ENCODE results near the gene SEMA3D. TPM values are rescaled to one million over a fixed set of nuclear protein-coding genes. Genes with fewer than 3 reads are reported as not detected.

The SEMA3D gene
- total RNA-seq, 1 donor from 2014 or later: 25.1 TPM

DNA sequence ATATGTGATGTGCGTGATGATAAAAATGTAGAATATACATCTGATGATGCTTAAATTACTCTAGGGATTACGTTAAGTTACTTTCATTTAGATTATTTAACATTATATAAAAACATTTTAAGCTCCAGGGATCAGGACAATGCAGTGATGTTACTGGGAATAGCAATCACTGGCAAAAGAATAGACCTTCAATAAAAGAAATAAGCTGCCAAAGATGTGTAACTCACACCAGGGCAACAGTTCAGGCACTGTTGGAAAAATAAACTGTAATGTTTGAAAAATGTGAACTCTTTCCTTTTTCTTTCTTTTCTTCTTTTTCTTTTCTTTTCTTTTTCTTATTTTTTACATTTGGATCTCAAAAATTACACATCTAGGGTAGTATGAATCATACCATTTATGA lies 131.7 kb downstream of the SEMA3D start:
- no peak overlapping the region for H3K27ac ChIP-seq (ENCODE audit: low read depth, low read length)
- H3K9ac ChIP-seq (ENCODE audit: low read depth in 1 of 3, low read length in 3 of 3): no peak overlapping the region
- H3K4me1 ChIP-seq (ENCODE audit: control insufficient read depth in 3 of 3, insufficient read depth in 3 of 3, low read length in 3 of 3): no peaks in the 10 kb centered on the region
- H3K36me3 ChIP-seq (ENCODE audit: control insufficient read depth in 3 of 3, insufficient read depth in 3 of 3, low read length in 3 of 3): no peaks in the 10 kb centered on the region
- H3K4me3 ChIP-seq (ENCODE audit: low read length in 3 of 3): no peak overlapping the region
- H3K27me3 ChIP-seq (ENCODE audit: control insufficient read depth in 3 of 3, insufficient read depth in 3 of 3, low read length in 3 of 3): no peaks in the 10 kb centered on the region
- H3K9me3 ChIP-seq (ENCODE audit: control insufficient read depth in 3 of 3, low read length in 3 of 3): no peaks in the 10 kb centered on the region

DNA sequence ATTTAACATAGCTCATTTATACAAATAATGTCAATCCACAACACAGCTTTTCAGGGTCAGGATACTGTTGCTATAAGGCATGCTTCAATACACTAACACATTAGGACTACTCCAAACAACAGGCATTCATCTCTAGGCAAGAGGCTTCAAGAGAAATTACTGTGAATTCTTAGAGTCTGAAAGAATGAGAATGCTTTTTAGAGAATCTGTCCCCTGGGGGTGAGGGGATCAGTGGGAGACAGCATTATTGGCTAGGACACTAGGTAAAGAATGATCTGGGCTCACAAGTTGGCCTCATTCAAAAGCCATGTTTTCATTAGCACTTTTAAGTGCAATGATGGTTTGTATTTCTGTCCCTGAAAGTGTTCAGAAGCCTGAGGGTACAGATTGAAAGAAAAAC lies 132.6 kb downstream of the SEMA3D start:
- no peaks in the 10 kb centered on the region for H3K36me3 ChIP-seq (ENCODE audit: control insufficient read depth in 3 of 3, insufficient read depth in 3 of 3, low read length in 3 of 3)
- no peaks in the 10 kb centered on the region for H3K9me3 ChIP-seq (ENCODE audit: control insufficient read depth in 3 of 3, low read length in 3 of 3)
- no peak overlapping the region for H3K4me3 ChIP-seq (ENCODE audit: low read length in 3 of 3)
- H3K27me3 ChIP-seq (ENCODE audit: control insufficient read depth in 3 of 3, insufficient read depth in 3 of 3, low read length in 3 of 3): no peaks in the 10 kb centered on the region
- no peak overlapping the region for H3K9ac ChIP-seq (ENCODE audit: low read depth in 1 of 3, low read length in 3 of 3)
- H3K4me1 ChIP-seq (ENCODE audit: control insufficient read depth in 3 of 3, insufficient read depth in 3 of 3, low read length in 3 of 3): no peaks in the 10 kb centered on the region
- no peak overlapping the region for H3K27ac ChIP-seq (ENCODE audit: low read depth, low read length)

GRCh38 chr7:85052894-85053293 lies 134.0 kb downstream of the SEMA3D start:
- Histone ChIP-seq H3K9me3 (ENCODE audit: control insufficient read depth in 3 of 3, low read length in 3 of 3) (no peaks in the 10 kb centered on the region), H3K27me3 (ENCODE audit: control insufficient read depth in 3 of 3, insufficient read depth in 3 of 3, low read length in 3 of 3) (no peaks in the 10 kb centered on the region), H3K27ac (ENCODE audit: low read depth, low read length) (no peak overlapping the region), H3K36me3 (ENCODE audit: control insufficient read depth in 3 of 3, insufficient read depth in 3 of 3, low read length in 3 of 3) (no peaks in the 10 kb centered on the region), H3K9ac (ENCODE audit: low read depth in 1 of 3, low read length in 3 of 3) (no peak overlapping the region), H3K4me3 (ENCODE audit: low read length in 3 of 3) (no peak overlapping the region), H3K4me1 (ENCODE audit: control insufficient read depth in 3 of 3, insufficient read depth in 3 of 3, low read length in 3 of 3) (no peaks in the 10 kb centered on the region)

DNA sequence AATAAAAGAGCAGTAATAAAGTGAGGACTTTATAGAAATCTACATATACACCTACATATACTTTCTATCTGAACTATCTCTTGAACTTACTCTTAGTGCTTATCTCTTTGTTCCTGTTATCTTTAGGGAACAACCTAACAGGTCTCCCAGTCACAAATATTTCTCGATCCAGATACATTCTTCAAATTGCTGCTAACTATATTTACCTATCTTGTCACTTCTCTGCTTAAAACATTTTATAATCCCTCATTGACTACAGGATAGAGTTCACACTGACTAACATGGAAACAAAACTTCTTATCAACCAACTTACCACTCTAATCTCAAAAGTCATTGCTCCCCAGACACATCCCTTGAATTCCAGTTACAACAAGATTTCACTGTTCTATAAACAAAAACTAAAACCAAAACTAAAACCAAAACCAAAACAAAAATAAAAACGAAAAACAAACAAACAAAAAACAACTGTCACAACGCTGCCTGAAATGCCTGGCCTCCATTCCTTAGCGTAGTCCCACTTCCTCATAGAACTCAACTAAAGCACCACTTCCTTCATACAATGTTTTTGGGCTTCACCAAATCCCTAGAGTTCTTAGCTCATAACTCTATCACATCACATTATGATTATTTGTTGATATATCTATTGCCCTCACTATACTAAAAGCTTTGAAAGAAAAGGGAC lies 134.7 kb downstream of the SEMA3D start:
- H3K27me3 ChIP-seq (ENCODE audit: control insufficient read depth in 3 of 3, insufficient read depth in 3 of 3, low read length in 3 of 3): no peaks in the 10 kb centered on the region
- no peaks in the 10 kb centered on the region for H3K9me3 ChIP-seq (ENCODE audit: control insufficient read depth in 3 of 3, low read length in 3 of 3)
- H3K36me3 ChIP-seq (ENCODE audit: control insufficient read depth in 3 of 3, insufficient read depth in 3 of 3, low read length in 3 of 3): no peaks in the 10 kb centered on the region
- H3K27ac ChIP-seq (ENCODE audit: low read depth, low read length): no peak overlapping the region
- no peaks in the 10 kb centered on the region for H3K4me1 ChIP-seq (ENCODE audit: control insufficient read depth in 3 of 3, insufficient read depth in 3 of 3, low read length in 3 of 3)
- no peak overlapping the region for H3K9ac ChIP-seq (ENCODE audit: low read depth in 1 of 3, low read length in 3 of 3)
- H3K4me3 ChIP-seq (ENCODE audit: low read length in 3 of 3): no peak overlapping the region

DNA sequence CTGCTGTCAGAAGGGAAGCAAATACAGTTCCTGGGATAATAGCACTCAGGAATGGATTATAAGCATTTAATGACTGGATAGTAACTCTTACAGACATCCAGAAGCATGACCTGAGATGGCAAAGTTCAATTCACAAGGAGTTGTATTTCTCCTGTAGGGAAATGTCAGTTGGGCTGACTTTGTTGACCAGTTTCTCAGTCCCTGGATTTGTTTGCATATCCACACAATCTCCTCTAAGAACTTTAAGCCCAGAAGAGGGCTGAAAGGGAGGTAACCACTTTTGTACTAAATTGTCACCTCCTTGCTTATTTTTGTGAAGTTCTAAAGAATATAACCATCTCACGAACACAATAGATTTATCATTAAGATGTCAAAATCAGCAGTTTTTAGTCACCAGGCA lies 140.3 kb downstream of the SEMA3D start:
- H3K27me3 ChIP-seq (ENCODE audit: control insufficient read depth in 3 of 3, insufficient read depth in 3 of 3, low read length in 3 of 3): no peaks in the 10 kb centered on the region
- H3K9me3 ChIP-seq (ENCODE audit: control insufficient read depth in 3 of 3, low read length in 3 of 3): no peaks in the 10 kb centered on the region
- no peak overlapping the region for H3K9ac ChIP-seq (ENCODE audit: low read depth in 1 of 3, low read length in 3 of 3)
- H3K36me3 ChIP-seq (ENCODE audit: control insufficient read depth in 3 of 3, insufficient read depth in 3 of 3, low read length in 3 of 3): no peaks in the 10 kb centered on the region
- no peaks in the 10 kb centered on the region for H3K4me1 ChIP-seq (ENCODE audit: control insufficient read depth in 3 of 3, insufficient read depth in 3 of 3, low read length in 3 of 3)
- H3K27ac ChIP-seq (ENCODE audit: low read depth, low read length): no peak overlapping the region
- H3K4me3 ChIP-seq (ENCODE audit: low read length in 3 of 3): no peak overlapping the region

GRCh38 chr7:85041605-85042216 lies 145.1 kb downstream of the SEMA3D start:
- H3K9ac ChIP-seq (ENCODE audit: low read depth in 1 of 3, low read length in 3 of 3): no peak overlapping the region
- no peaks in the 10 kb centered on the region for H3K4me1 ChIP-seq (ENCODE audit: control insufficient read depth in 3 of 3, insufficient read depth in 3 of 3, low read length in 3 of 3)
- no peak overlapping the region for H3K27ac ChIP-seq (ENCODE audit: low read depth, low read length)
- no peaks in the 10 kb centered on the region for H3K27me3 ChIP-seq (ENCODE audit: control insufficient read depth in 3 of 3, insufficient read depth in 3 of 3, low read length in 3 of 3)
- H3K4me3 ChIP-seq (ENCODE audit: low read length in 3 of 3): no peak overlapping the region
- no peaks in the 10 kb centered on the region for H3K9me3 ChIP-seq (ENCODE audit: control insufficient read depth in 3 of 3, low read length in 3 of 3)
- no peaks in the 10 kb centered on the region for H3K36me3 ChIP-seq (ENCODE audit: control insufficient read depth in 3 of 3, insufficient read depth in 3 of 3, low read length in 3 of 3)

DNA sequence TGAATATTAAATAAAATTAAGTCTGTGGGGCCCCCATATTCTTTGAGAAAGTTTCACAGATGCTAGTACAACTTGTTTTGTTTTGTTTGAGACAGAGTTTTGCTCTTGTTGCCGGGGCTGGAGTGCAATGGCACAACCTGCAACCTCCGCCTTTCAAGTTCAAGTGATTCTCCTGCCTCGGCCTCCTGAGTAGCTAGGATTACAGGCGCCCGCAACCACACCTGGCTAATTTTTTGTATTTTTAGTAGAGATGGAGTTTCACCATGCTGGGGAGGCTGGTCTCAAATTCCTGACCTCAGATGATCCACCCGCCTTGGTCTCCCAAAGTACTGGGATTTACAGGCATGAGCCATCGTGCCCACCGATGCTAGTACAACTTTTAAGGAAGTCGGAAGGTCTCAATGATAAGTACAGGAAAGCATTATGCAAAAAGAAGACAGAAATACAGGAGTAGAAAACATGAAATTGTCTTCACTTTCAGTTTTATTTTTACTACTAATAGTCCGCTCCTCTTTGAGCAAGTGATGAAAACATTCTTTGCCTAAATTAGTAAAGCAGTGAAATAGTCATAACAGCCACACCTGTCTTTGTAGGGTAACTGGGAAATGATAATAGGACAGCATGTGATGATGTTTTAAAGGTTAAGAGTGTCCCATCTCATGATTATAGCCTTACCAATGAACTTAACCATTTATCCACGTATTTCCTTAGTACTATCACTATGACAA lies 147.5 kb downstream of the SEMA3D start:
- Histone ChIP-seq H3K4me3 (ENCODE audit: low read length in 3 of 3) (no peak overlapping the region), H3K36me3 (ENCODE audit: control insufficient read depth in 3 of 3, insufficient read depth in 3 of 3, low read length in 3 of 3) (no peaks in the 10 kb centered on the region), H3K9ac (ENCODE audit: low read depth in 1 of 3, low read length in 3 of 3) (no peak overlapping the region), H3K27me3 (ENCODE audit: control insufficient read depth in 3 of 3, insufficient read depth in 3 of 3, low read length in 3 of 3) (no peaks in the 10 kb centered on the region), H3K27ac (ENCODE audit: low read depth, low read length) (no peak overlapping the region), H3K9me3 (ENCODE audit: control insufficient read depth in 3 of 3, low read length in 3 of 3) (no peaks in the 10 kb centered on the region), H3K4me1 (ENCODE audit: control insufficient read depth in 3 of 3, insufficient read depth in 3 of 3, low read length in 3 of 3) (no peaks in the 10 kb centered on the region)

DNA sequence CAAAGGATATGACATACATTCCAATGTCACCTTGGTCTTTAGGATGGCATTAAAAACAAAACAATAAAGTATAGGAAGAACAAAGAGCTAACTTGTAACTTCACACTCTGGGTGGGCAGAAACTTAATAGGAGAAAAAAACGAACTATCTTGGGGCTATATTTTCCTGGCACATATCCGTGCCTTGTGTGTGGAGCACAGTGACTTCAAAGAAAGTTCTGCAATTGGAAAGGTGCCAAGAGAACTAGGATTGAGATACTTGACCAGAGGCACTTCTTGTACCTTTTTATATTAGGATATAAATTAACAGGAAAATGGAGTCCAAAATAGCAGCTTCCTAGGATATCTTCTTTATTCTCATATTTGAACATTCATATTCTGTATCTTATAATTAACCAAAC lies 148.4 kb downstream of the SEMA3D start:
- H3K27me3 ChIP-seq (ENCODE audit: control insufficient read depth in 3 of 3, insufficient read depth in 3 of 3, low read length in 3 of 3): no peaks in the 10 kb centered on the region
- no peak overlapping the region for H3K4me3 ChIP-seq (ENCODE audit: low read length in 3 of 3)
- no peaks in the 10 kb centered on the region for H3K4me1 ChIP-seq (ENCODE audit: control insufficient read depth in 3 of 3, insufficient read depth in 3 of 3, low read length in 3 of 3)
- H3K9me3 ChIP-seq (ENCODE audit: control insufficient read depth in 3 of 3, low read length in 3 of 3): no peaks in the 10 kb centered on the region
- no peak overlapping the region for H3K9ac ChIP-seq (ENCODE audit: low read depth in 1 of 3, low read length in 3 of 3)
- no peaks in the 10 kb centered on the region for H3K36me3 ChIP-seq (ENCODE audit: control insufficient read depth in 3 of 3, insufficient read depth in 3 of 3, low read length in 3 of 3)
- H3K27ac ChIP-seq (ENCODE audit: low read depth, low read length): no peak overlapping the region

DNA sequence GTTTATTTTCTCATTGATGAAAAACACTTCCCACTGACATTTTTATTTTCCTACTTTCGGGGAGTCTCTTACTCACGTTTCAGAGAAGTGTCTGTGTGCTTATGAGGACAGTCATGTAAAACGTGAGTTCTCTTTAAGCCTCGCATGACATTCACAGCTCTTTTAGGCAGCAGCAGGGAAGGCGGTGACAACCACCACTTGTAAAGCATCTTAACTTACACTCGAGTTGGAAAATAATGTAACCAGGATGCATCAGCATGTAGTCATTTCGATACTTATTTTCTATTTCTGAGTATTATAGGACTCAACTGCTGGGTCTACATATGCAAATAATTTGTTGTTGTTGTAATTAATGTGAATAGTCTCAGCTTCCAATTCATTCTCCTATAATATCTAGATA lies 153.6 kb downstream of the SEMA3D start:
- no peak overlapping the region for H3K27ac ChIP-seq (ENCODE audit: low read depth, low read length)
- no peaks in the 10 kb centered on the region for H3K36me3 ChIP-seq (ENCODE audit: control insufficient read depth in 3 of 3, insufficient read depth in 3 of 3, low read length in 3 of 3)
- H3K4me1 ChIP-seq (ENCODE audit: control insufficient read depth in 3 of 3, insufficient read depth in 3 of 3, low read length in 3 of 3): no peaks in the 10 kb centered on the region
- H3K4me3 ChIP-seq (ENCODE audit: low read length in 3 of 3): no peak overlapping the region
- no peaks in the 10 kb centered on the region for H3K27me3 ChIP-seq (ENCODE audit: control insufficient read depth in 3 of 3, insufficient read depth in 3 of 3, low read length in 3 of 3)
- no peaks in the 10 kb centered on the region for H3K9me3 ChIP-seq (ENCODE audit: control insufficient read depth in 3 of 3, low read length in 3 of 3)
- H3K9ac ChIP-seq (ENCODE audit: low read depth in 1 of 3, low read length in 3 of 3): no peak overlapping the region

DNA sequence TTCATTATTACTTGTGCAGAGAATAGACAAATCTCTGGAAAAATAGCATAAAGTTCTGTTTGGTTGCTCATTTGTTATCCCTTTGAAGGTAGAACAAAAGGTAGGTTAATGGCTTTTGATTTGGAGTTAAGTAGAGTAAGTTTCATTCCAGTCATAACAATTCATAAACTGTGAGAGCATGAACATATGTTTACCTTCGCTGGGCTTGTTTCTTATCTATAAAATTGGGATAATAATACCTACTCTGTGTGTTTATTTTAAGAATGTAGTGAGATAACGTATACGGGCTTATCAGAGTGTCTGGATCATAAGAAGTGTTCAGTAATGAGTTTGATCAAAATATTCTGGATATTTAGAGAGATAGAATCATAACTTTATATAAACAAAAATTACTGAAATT lies 155.4 kb downstream of the SEMA3D start:
- H3K9ac ChIP-seq (ENCODE audit: low read depth in 1 of 3, low read length in 3 of 3): no peak overlapping the region
- no peak overlapping the region for H3K27ac ChIP-seq (ENCODE audit: low read depth, low read length)
- H3K9me3 ChIP-seq (ENCODE audit: control insufficient read depth in 3 of 3, low read length in 3 of 3): no peaks in the 10 kb centered on the region
- no peaks in the 10 kb centered on the region for H3K27me3 ChIP-seq (ENCODE audit: control insufficient read depth in 3 of 3, insufficient read depth in 3 of 3, low read length in 3 of 3)
- H3K4me1 ChIP-seq (ENCODE audit: control insufficient read depth in 3 of 3, insufficient read depth in 3 of 3, low read length in 3 of 3): no peaks in the 10 kb centered on the region
- H3K4me3 ChIP-seq (ENCODE audit: low read length in 3 of 3): no peak overlapping the region
- H3K36me3 ChIP-seq (ENCODE audit: control insufficient read depth in 3 of 3, insufficient read depth in 3 of 3, low read length in 3 of 3): no peaks in the 10 kb centered on the region

All from skeletal muscle tissue (tissue), 4 donors.